ENCODE results near the gene GNL1. TPM values are rescaled to one million over a fixed set of nuclear protein-coding genes. Genes with fewer than 3 reads are reported as not detected.

Gene GNL1
- total and polyA plus RNA-seq, 2 donors (not counting 1 experiment from before 2014, with no cell fraction given): 36.0 to 107 TPM

GRCh38 chr6:30560930-30561329, 4.6 kb upstream of the GNL1 start:
- WGBS (ENCODE audit: insufficient coverage): no CpG with 5 or more reads among the region's 3 CpGs
- H3K4me3 Mint-ChIP-seq: no peak overlapping the region
- TF ChIP-seq, protein P1, sequence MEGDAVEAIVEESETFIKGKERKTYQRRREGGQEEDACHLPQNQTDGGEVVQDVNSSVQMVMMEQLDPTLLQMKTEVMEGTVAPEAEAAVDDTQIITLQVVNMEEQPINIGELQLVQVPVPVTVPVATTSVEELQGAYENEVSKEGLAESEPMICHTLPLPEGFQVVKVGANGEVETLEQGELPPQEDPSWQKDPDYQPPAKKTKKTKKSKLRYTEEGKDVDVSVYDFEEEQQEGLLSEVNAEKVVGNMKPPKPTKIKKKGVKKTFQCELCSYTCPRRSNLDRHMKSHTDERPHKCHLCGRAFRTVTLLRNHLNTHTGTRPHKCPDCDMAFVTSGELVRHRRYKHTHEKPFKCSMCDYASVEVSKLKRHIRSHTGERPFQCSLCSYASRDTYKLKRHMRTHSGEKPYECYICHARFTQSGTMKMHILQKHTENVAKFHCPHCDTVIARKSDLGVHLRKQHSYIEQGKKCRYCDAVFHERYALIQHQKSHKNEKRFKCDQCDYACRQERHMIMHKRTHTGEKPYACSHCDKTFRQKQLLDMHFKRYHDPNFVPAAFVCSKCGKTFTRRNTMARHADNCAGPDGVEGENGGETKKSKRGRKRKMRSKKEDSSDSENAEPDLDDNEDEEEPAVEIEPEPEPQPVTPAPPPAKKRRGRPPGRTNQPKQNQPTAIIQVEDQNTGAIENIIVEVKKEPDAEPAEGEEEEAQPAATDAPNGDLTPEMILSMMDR (IDR thresholded peaks at IDR 0.05): no peak
- TF ChIP-seq EZH2 (IDR thresholded peaks at IDR 0.05; ENCODE audit: borderline replicate concordance, insufficient read depth, low read depth, low read length, poor library complexity, severe bottlenecking): no peak

DNA sequence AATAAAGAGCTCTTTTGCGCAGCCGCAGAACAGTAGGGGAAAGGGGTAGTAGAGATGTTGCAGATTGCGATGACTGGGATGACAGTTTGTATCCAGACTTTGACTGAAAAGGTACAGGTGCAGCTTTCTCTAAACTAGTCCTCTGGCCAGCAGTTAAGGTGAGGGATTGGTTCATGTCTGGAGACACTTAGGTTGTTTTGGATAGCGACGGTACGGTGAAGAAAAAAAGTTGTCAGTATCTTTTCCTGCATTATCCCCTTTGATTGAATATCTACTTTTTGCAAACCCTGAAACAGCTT, 1.3 kb upstream of the GNL1 start:
- TF ChIP-seq, protein P1 (IDR thresholded peaks at IDR 0.05): no peak
- no peak for TF ChIP-seq EZH2 (IDR thresholded peaks at IDR 0.05; ENCODE audit: borderline replicate concordance, insufficient read depth, low read depth, low read length, poor library complexity, severe bottlenecking)
- peaks cover 47% of the 10 kb centered on the region for H3K79me2 ChIP-seq (ENCODE audit: control insufficient read depth, insufficient read depth, low read length)
- peaks cover 19 to 27% of the 10 kb centered on the region in 2 donors for H3K4me1 ChIP-seq (ENCODE audit: control insufficient read depth in 2 of 2, insufficient read depth in 2 of 2, low read length in 2 of 2)
- H3K9me3 ChIP-seq (ENCODE audit: control extremely low read depth in 1 of 3, control insufficient read depth in 2 of 3, insufficient read depth in 1 of 3, low read length in 2 of 3): no peaks in the 10 kb centered on the region
- ATAC-seq (ENCODE audit: low read depth) (no peak), DNase-seq (no peak)
- CTCF ChIA-PET: interaction anchor here (0.8 to 8.1 kb wide), 6 partner anchors 15 to 173 kb away, joined by 3 to 94 read pairs (median 4); no protein-coding TSS in a partner anchor
- WGBS (ENCODE audit: insufficient coverage): 0% methylated on average over 3 of the region's 6 CpGs
- peaks cover 5% of the 10 kb centered on the region for H4K20me1 ChIP-seq (ENCODE audit: control insufficient read depth, insufficient read depth, low read length, poor library complexity, severe bottlenecking)
- peaks cover 0 to 26% of the 10 kb centered on the region in 2 experiments for H3K36me3 ChIP-seq (replicated peaks in 1 of 2; ENCODE audit: control extremely low read depth in 1 of 2, control insufficient read depth in 1 of 2, extremely low read depth in 1 of 2, insufficient read depth in 2 of 2, low read length in 1 of 2)
- peak overlapping the region; percentile 81 to 100 (median 94) for H3K4me3 ChIP-seq (ENCODE audit: control extremely low read depth in 1 of 5, extremely low read depth in 1 of 5, insufficient read depth in 1 of 5, low read depth in 2 of 5, low read length in 4 of 5)
- peak overlapping the region; percentile 91 to 95 for H3K27ac ChIP-seq (ENCODE audit: low read length in 2 of 2)
- POLR2A ChIA-PET: interaction anchor here (0.6 to 3.4 kb wide), 8 partner anchors 13 to 1095 kb away, joined by 3 to 16 read pairs (median 8); partner anchors contain the start of genes ABCF1, BAG6 and MDC1
- Mint-ChIP-seq H3K4me3 (peak overlapping the region; percentile 99), H3K4me1 (peaks cover 33% of the 10 kb centered on the region), H3K9me3 (ENCODE audit: insufficient read depth) (no peaks in the 10 kb centered on the region), H3K27me3 (no peaks in the 10 kb centered on the region), H3K27ac (peak overlapping the region; percentile 99)
- H2AFZ ChIP-seq (ENCODE audit: insufficient read depth, low read depth, low read length, poor library complexity, severe bottlenecking): peak overlapping the region; percentile 85
- peak overlapping the region; percentile 99 for H3K9ac ChIP-seq (ENCODE audit: low read length)
- H3K4me2 ChIP-seq (replicated peaks; ENCODE audit: low read depth, low read length, poor library complexity, severe bottlenecking): peak overlapping the region; percentile 98
- H3K27me3 ChIP-seq (replicated peaks in 1 of 4; ENCODE audit: control extremely low read depth in 1 of 4, control insufficient read depth in 3 of 4, insufficient read depth in 4 of 4, low read length in 3 of 4): no peaks in the 10 kb centered on the region
- intact Hi-C loops (cut with micrococcal nuclease): loop anchor here (5.0 kb wide), 1 partner anchor 115 kb away; the partner anchor contains the start of gene DHX16

More at GRCh38 chr6:30560930-30561329, 4.6 kb upstream of the GNL1 start:
- Histone ChIP-seq H3K4me3 (ENCODE audit: control extremely low read depth in 1 of 5, extremely low read depth in 1 of 5, insufficient read depth in 1 of 5, low read depth in 2 of 5, low read length in 4 of 5) (no peak overlapping the region), H3K27me3 (replicated peaks in 1 of 4; ENCODE audit: control extremely low read depth in 1 of 4, control insufficient read depth in 3 of 4, insufficient read depth in 4 of 4, low read length in 3 of 4) (no peaks in the 10 kb centered on the region), H3K36me3 (replicated peaks in 1 of 2; ENCODE audit: control extremely low read depth in 1 of 2, control insufficient read depth in 1 of 2, extremely low read depth in 1 of 2, insufficient read depth in 2 of 2, low read length in 1 of 2) (peaks cover 0 to 14% of the 10 kb centered on the region in 2 experiments), H2AFZ (ENCODE audit: insufficient read depth, low read depth, low read length, poor library complexity, severe bottlenecking) (no peak overlapping the region), H3K27ac (ENCODE audit: low read length in 2 of 2) (no peak overlapping the region), H3K9me3 (ENCODE audit: control extremely low read depth in 1 of 3, control insufficient read depth in 2 of 3, insufficient read depth in 1 of 3, low read length in 2 of 3) (no peaks in the 10 kb centered on the region), H4K20me1 (ENCODE audit: control insufficient read depth, insufficient read depth, low read length, poor library complexity, severe bottlenecking) (peaks cover 5% of the 10 kb centered on the region), H3K4me1 (ENCODE audit: control insufficient read depth in 2 of 2, insufficient read depth in 2 of 2, low read length in 2 of 2) (peaks cover 12 to 14% of the 10 kb centered on the region in 2 donors), H3K4me2 (replicated peaks; ENCODE audit: low read depth, low read length, poor library complexity, severe bottlenecking) (no peak overlapping the region), H3K9ac (ENCODE audit: low read length) (no peak overlapping the region), H3K79me2 (ENCODE audit: control insufficient read depth, insufficient read depth, low read length) (peaks cover 43% of the 10 kb centered on the region)
- CTCF ChIA-PET: interaction anchor here (0.9 kb wide), 1 partner anchor 17 kb away, joined by 4 read pairs; no protein-coding TSS in a partner anchor
- Mint-ChIP-seq H3K9me3 (ENCODE audit: insufficient read depth) (no peaks in the 10 kb centered on the region), H3K27me3 (no peaks in the 10 kb centered on the region), H3K4me1 (peaks cover 27% of the 10 kb centered on the region), H3K27ac (no peak overlapping the region)
- DNase-seq (no peak), ATAC-seq (ENCODE audit: low read depth) (no peak)
- POLR2A ChIA-PET: interaction anchor here (1.2 kb wide), 1 partner anchor 10 kb away, joined by 3 read pairs; the partner anchor contains the start of gene ABCF1
- intact Hi-C loops (cut with micrococcal nuclease): no loop called here

All from B cell (primary cell).